ENCODE results near the gene STXBP6. TPM values are rescaled to one million over a fixed set of nuclear protein-coding genes. Genes with fewer than 3 reads are reported as not detected.

The STXBP6 gene
- total and polyA plus RNA-seq, 10 of the 15 experiments (the other 5 are each of a cell fraction or from before 2014, with no cell fraction given): 1.2 to 47.3 (median 1.9) TPM

GRCh38 chr14:24913021-24913420 lies 136.9 kb downstream of the STXBP6 start (continued):
- TF ChIP-seq, protein P1, sequence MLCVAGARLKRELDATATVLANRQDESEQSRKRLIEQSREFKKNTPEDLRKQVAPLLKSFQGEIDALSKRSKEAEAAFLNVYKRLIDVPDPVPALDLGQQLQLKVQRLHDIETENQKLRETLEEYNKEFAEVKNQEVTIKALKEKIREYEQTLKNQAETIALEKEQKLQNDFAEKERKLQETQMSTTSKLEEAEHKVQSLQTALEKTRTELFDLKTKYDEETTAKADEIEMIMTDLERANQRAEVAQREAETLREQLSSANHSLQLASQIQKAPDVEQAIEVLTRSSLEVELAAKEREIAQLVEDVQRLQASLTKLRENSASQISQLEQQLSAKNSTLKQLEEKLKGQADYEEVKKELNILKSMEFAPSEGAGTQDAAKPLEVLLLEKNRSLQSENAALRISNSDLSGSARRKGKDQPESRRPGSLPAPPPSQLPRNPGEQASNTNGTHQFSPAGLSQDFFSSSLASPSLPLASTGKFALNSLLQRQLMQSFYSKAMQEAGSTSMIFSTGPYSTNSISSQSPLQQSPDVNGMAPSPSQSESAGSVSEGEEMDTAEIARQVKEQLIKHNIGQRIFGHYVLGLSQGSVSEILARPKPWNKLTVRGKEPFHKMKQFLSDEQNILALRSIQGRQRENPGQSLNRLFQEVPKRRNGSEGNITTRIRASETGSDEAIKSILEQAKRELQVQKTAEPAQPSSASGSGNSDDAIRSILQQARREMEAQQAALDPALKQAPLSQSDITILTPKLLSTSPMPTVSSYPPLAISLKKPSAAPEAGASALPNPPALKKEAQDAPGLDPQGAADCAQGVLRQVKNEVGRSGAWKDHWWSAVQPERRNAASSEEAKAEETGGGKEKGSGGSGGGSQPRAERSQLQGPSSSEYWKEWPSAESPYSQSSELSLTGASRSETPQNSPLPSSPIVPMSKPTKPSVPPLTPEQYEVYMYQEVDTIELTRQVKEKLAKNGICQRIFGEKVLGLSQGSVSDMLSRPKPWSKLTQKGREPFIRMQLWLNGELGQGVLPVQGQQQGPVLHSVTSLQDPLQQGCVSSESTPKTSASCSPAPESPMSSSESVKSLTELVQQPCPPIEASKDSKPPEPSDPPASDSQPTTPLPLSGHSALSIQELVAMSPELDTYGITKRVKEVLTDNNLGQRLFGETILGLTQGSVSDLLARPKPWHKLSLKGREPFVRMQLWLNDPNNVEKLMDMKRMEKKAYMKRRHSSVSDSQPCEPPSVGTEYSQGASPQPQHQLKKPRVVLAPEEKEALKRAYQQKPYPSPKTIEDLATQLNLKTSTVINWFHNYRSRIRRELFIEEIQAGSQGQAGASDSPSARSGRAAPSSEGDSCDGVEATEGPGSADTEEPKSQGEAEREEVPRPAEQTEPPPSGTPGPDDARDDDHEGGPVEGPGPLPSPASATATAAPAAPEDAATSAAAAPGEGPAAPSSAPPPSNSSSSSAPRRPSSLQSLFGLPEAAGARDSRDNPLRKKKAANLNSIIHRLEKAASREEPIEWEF (IDR thresholded peaks at IDR 0.05; ENCODE audit: insufficient replicate concordance, low read depth, low read length): no peak
- no peak for TF ChIP-seq FOXM1 (IDR thresholded peaks at IDR 0.05; ENCODE audit: low read depth, low read length)
- TF ChIP-seq TCF12 (IDR thresholded peaks at IDR 0.05; ENCODE audit: low read depth, low read length): no peak
- TF ChIP-seq ZZZ3 (IDR thresholded peaks at IDR 0.05; ENCODE audit: control insufficient read depth, insufficient read length, low read depth): no peak
- TF ChIP-seq IRF3 (IDR thresholded peaks at IDR 0.05): no peak
- no peak for TF ChIP-seq MEF2B (IDR thresholded peaks at IDR 0.05; ENCODE audit: partially characterized antibody, poor library complexity, severe bottlenecking)
- TF ChIP-seq ETV6 (conservative IDR thresholded peaks at IDR 0.05 in 1 of 2, IDR thresholded peaks at IDR 0.05 in 1 of 2; ENCODE audit: borderline replicate concordance in 1 of 2, low read depth in 1 of 2): no peak
